BLaER1 (cell line): ENCODE results near the gene TRAPPC2.
"Not testable (repeated sequence)": the region's sequence is repeated elsewhere in the genome, so short reads cannot be mapped to it uniquely, and the experiment has no call there.

Experiments used
- H3K27ac ChIP-seq: shearing (Covaris generic); formaldehyde crosslinking; 2 replicates; pipeline ENCODE4 v1.8.1; 2022
- H3K27me3 ChIP-seq: shearing (Covaris generic); formaldehyde crosslinking; 2 replicates; pipeline ENCODE4 v1.8.1; 2022
- H3K36me3 ChIP-seq: shearing (Covaris generic); formaldehyde crosslinking; 2 replicates; pipeline ENCODE4 v1.8.1; 2022
- H3K4me1 ChIP-seq: shearing (Covaris generic); formaldehyde crosslinking; 2 replicates; pipeline ENCODE4 v1.8.1; 2022
- H3K4me2 ChIP-seq: shearing (Covaris generic); formaldehyde crosslinking; 2 replicates; pipeline ENCODE4 v1.8.1; 2022
- H3K4me3 ChIP-seq: shearing (Covaris generic); formaldehyde crosslinking; 2 replicates; pipeline ENCODE4 v1.8.1; 2022
- H3K9ac ChIP-seq: shearing (Covaris generic); formaldehyde crosslinking; 2 replicates; pipeline ENCODE4 v1.8.1; 2022
- H3K9me3 ChIP-seq: shearing (Covaris generic); formaldehyde crosslinking; 2 replicates; pipeline ENCODE4 v1.8.1; 2022
- H4K20me1 ChIP-seq: shearing (Covaris generic); formaldehyde crosslinking; 2 replicates; pipeline ENCODE4 v1.8.1; 2022
- Cebpa-rat ChIP-seq: shearing (Covaris generic); IDR thresholded peaks from 2 replicates; pipeline ENCODE4 v1.8.1; 2022

TRAPPC2 gene

GRCh38 chrX:13681595-13681994 lies 52.8 kb downstream of the TRAPPC2 start:
- no peaks in the 10 kb centered on the region for H4K20me1 ChIP-seq
- no peak overlapping the region for H3K27ac ChIP-seq
- H3K9ac ChIP-seq = no peak overlapping the region
- TF ChIP-seq Cebpa-rat = no peak
- no peaks in the 10 kb centered on the region for H3K36me3 ChIP-seq
- no peak overlapping the region for H3K4me3 ChIP-seq
- 0 out of 2 replicates have a peak, but pooled peaks cover 3% of the 10 kb centered on the region for H3K9me3 ChIP-seq
- no peak overlapping the region for H3K4me2 ChIP-seq
- peaks cover 61% of the 10 kb centered on the region for H3K27me3 ChIP-seq
- H3K4me1 ChIP-seq = no peaks in the 10 kb centered on the region

- not testable (repeated sequence) for H3K4me1 ChIP-seq, H4K20me1 ChIP-seq, H3K4me3 ChIP-seq, H3K9ac ChIP-seq, H3K9me3 ChIP-seq, H3K36me3 ChIP-seq, H3K27ac ChIP-seq, H3K4me2 ChIP-seq
- H3K27me3 ChIP-seq = peaks cover 48% of the 10 kb centered on the region
Measured at GRCh38 chrX:13679700-13680099, 54.7 kb downstream of the TRAPPC2 start.

GRCh38 chrX:13676885-13677284 lies 57.5 kb downstream of the TRAPPC2 start:
- TF ChIP-seq Cebpa-rat = no peak
- Histone ChIP-seq H3K9ac (no peak overlapping the region), H3K4me3 (no peak overlapping the region), H3K9me3 (peaks cover 11% of the 10 kb centered on the region), H3K27me3 (peaks cover 50% of the 10 kb centered on the region), H4K20me1 (no peaks in the 10 kb centered on the region; the same call in 1 of the 2 replicates), H3K27ac (no peak overlapping the region), H3K36me3 (no peaks in the 10 kb centered on the region), H3K4me1 (no peaks in the 10 kb centered on the region), H3K4me2 (no peak overlapping the region)

GRCh38 chrX:13673016-13673415 lies 61.4 kb downstream of the TRAPPC2 start:
- Histone ChIP-seq H3K9ac (no peak overlapping the region), H4K20me1 (peaks cover 6% of the 10 kb centered on the region; the same call in 1 of the 2 replicates), H3K27me3 (peaks cover 66% of the 10 kb centered on the region), H3K4me1 (no peaks in the 10 kb centered on the region), H3K27ac (no peak overlapping the region), H3K9me3 (peaks cover 8% of the 10 kb centered on the region), H3K4me3 (no peak overlapping the region), H3K36me3 (no peaks in the 10 kb centered on the region), H3K4me2 (no peak overlapping the region)
- TF ChIP-seq Cebpa-rat = no peak

- no peaks in the 10 kb centered on the region for H3K4me1 ChIP-seq
- no peak overlapping the region for H3K27ac ChIP-seq
- H3K9me3 ChIP-seq = peaks cover 8% of the 10 kb centered on the region
- H3K27me3 ChIP-seq = peaks cover 86% of the 10 kb centered on the region
- no peak overlapping the region for H3K9ac ChIP-seq
- H3K4me3 ChIP-seq = no peak overlapping the region
- peaks cover 22% of the 10 kb centered on the region; the same call in 1 of the 2 replicates for H4K20me1 ChIP-seq
- no peaks in the 10 kb centered on the region for H3K36me3 ChIP-seq
- H3K4me2 ChIP-seq = no peak overlapping the region
- no peak for TF ChIP-seq Cebpa-rat
Measured at GRCh38 chrX:13670197-13670596, 64.2 kb downstream of the TRAPPC2 start.

- Histone ChIP-seq H4K20me1 (peaks cover 22% of the 10 kb centered on the region; the same call in 1 of the 2 replicates), H3K27me3 (peaks cover 87% of the 10 kb centered on the region)
- not testable (repeated sequence) for H3K36me3 ChIP-seq, H3K27ac ChIP-seq, H3K4me2 ChIP-seq, H3K9ac ChIP-seq, H3K4me1 ChIP-seq, H3K4me3 ChIP-seq, H3K9me3 ChIP-seq
Measured at GRCh38 chrX:13669755-13670154, 64.7 kb downstream of the TRAPPC2 start.

- H3K9ac ChIP-seq = no peak overlapping the region
- peaks cover 25% of the 10 kb centered on the region; the same call in 1 of the 2 replicates for H4K20me1 ChIP-seq
- peaks cover 8% of the 10 kb centered on the region for H3K9me3 ChIP-seq
- H3K4me1 ChIP-seq = no peaks in the 10 kb centered on the region
- no peak overlapping the region for H3K4me2 ChIP-seq
- peaks cover 92% of the 10 kb centered on the region for H3K27me3 ChIP-seq
- H3K4me3 ChIP-seq = no peak overlapping the region
- no peaks in the 10 kb centered on the region for H3K36me3 ChIP-seq
- TF ChIP-seq Cebpa-rat = no peak
- no peak overlapping the region for H3K27ac ChIP-seq
Measured at GRCh38 chrX:13669246-13669737, 65.1 kb downstream of the TRAPPC2 start.

GRCh38 chrX:13667919-13668318 lies 66.5 kb downstream of the TRAPPC2 start:
- H3K4me2 ChIP-seq = no peak overlapping the region
- H3K27me3 ChIP-seq = peaks cover 98% of the 10 kb centered on the region
- H3K9me3 ChIP-seq = peaks cover under 1% of the 10 kb centered on the region; the same call in 1 of the 2 replicates
- no peak overlapping the region for H3K27ac ChIP-seq
- peaks cover 38% of the 10 kb centered on the region; the same call in 1 of the 2 replicates for H4K20me1 ChIP-seq
- no peaks in the 10 kb centered on the region for H3K4me1 ChIP-seq
- H3K36me3 ChIP-seq = peaks cover 10% of the 10 kb centered on the region
- H3K4me3 ChIP-seq = no peak overlapping the region
- no peak for TF ChIP-seq Cebpa-rat
- no peak overlapping the region for H3K9ac ChIP-seq

GRCh38 chrX:13666836-13667235 lies 67.6 kb downstream of the TRAPPC2 start:
- Histone ChIP-seq H3K27ac (no peak overlapping the region), H4K20me1 (peaks cover 49% of the 10 kb centered on the region; the same call in 1 of the 2 replicates), H3K27me3 (peaks cover 98% of the 10 kb centered on the region), H3K4me3 (no peak overlapping the region), H3K4me2 (no peak overlapping the region), H3K4me1 (no peaks in the 10 kb centered on the region), H3K36me3 (peaks cover 18% of the 10 kb centered on the region), H3K9me3 (no peaks in the 10 kb centered on the region), H3K9ac (no peak overlapping the region)
- no peak for TF ChIP-seq Cebpa-rat

- H3K27me3 ChIP-seq = peaks cover 86% of the 10 kb centered on the region
- H3K4me3 ChIP-seq = no peak overlapping the region
- no peak overlapping the region for H3K27ac ChIP-seq
- no peak for TF ChIP-seq Cebpa-rat
- no peak overlapping the region for H3K4me2 ChIP-seq
- no peak overlapping the region for H3K9ac ChIP-seq
- peaks cover 18% of the 10 kb centered on the region for H3K36me3 ChIP-seq
- no peaks in the 10 kb centered on the region for H3K9me3 ChIP-seq
- H4K20me1 ChIP-seq = peaks cover 51% of the 10 kb centered on the region; the same call in 1 of the 2 replicates
- no peaks in the 10 kb centered on the region for H3K4me1 ChIP-seq
Measured at GRCh38 chrX:13664020-13664419, 70.4 kb downstream of the TRAPPC2 start.

- Histone ChIP-seq H3K4me2 (no peak overlapping the region), H3K27me3 (peaks cover 78% of the 10 kb centered on the region), H4K20me1 (peaks cover 44% of the 10 kb centered on the region; the same call in 1 of the 2 replicates), H3K36me3 (peaks cover 18% of the 10 kb centered on the region), H3K9me3 (no peaks in the 10 kb centered on the region), H3K27ac (no peak overlapping the region), H3K4me3 (no peak overlapping the region), H3K4me1 (no peaks in the 10 kb centered on the region), H3K9ac (no peak overlapping the region)
- TF ChIP-seq Cebpa-rat = no peak
Measured at GRCh38 chrX:13662355-13662791, 72.0 kb downstream of the TRAPPC2 start.
